ENCODE results near the gene UMODL1. TPM values are rescaled to one million over a fixed set of nuclear protein-coding genes. Genes with fewer than 3 reads are reported as not detected.

Gene UMODL1
- polyA plus RNA-seq, 3 donors: 0.04 to 0.31 TPM; not detected in 1

GRCh38 chr21:42182713-42183371, 111.7 kb downstream of the UMODL1 start:
- DNase-seq (ENCODE audit: low read depth in 3 of 3, low spot score in 2 of 3): no peak

GRCh38 chr21:42183374-42184266, 112.5 kb downstream of the UMODL1 start:
- no peak for DNase-seq (ENCODE audit: low read depth in 3 of 3, low spot score in 2 of 3)

- no peak for DNase-seq (ENCODE audit: low read depth in 3 of 3, low spot score in 2 of 3)
Observed at GRCh38 chr21:42186591-42186990, 115.5 kb downstream of the UMODL1 start.

- no peak for DNase-seq (ENCODE audit: low read depth in 3 of 3, low spot score in 2 of 3)
Observed at GRCh38 chr21:42187976-42188653, 117.0 kb downstream of the UMODL1 start.

GRCh38 chr21:42188663-42189062, 117.5 kb downstream of the UMODL1 start:
- no peak for DNase-seq (ENCODE audit: low read depth in 3 of 3, low spot score in 2 of 3)

- no peak for DNase-seq (ENCODE audit: low read depth in 3 of 3, low spot score in 2 of 3)
Observed at GRCh38 chr21:42189431-42189830, 118.3 kb downstream of the UMODL1 start.

- DNase-seq (ENCODE audit: low read depth in 3 of 3, low spot score in 2 of 3): no peak
Observed at GRCh38 chr21:42189860-42190485, 118.9 kb downstream of the UMODL1 start.

- no peak for DNase-seq (ENCODE audit: low read depth in 3 of 3, low spot score in 2 of 3)
Observed at GRCh38 chr21:42190486-42190863, 119.4 kb downstream of the UMODL1 start.

- no peak for DNase-seq (ENCODE audit: low read depth in 3 of 3, low spot score in 2 of 3)
Observed at GRCh38 chr21:42191064-42191463, 119.9 kb downstream of the UMODL1 start.

GRCh38 chr21:42191696-42192595, 120.8 kb downstream of the UMODL1 start:
- DNase-seq (ENCODE audit: low read depth in 3 of 3, low spot score in 2 of 3): no peak

Other genes with a start within 250 kb of the UMODL1 start
- 1 to 10 TPM; 5.4 to 5.7 (median 5.4) TPM for gene PRDM15, start 192.0 kb upstream of the UMODL1 start, polyA plus RNA-seq (ENCODE audit: insufficient read length in 3 of 3)
- 10 to 100 TPM; 13.4 to 13.9 (median 13.9) TPM for gene C2CD2, start 117.3 kb upstream of the UMODL1 start, polyA plus RNA-seq (ENCODE audit: insufficient read length in 3 of 3)
- 10 to 100 TPM in 1 of 3 donors, 1 to 10 TPM in 2; 9.2 to 10.2 (median 9.6) TPM for gene ZBTB21, start 61.0 kb upstream of the UMODL1 start, polyA plus RNA-seq (ENCODE audit: insufficient read length in 3 of 3)
- 10 to 100 TPM in 1 of 3 donors, 1 to 10 TPM in 2; 8.7 to 11.3 (median 9.8) TPM for gene ABCG1, start 147.8 kb downstream of the UMODL1 start, polyA plus RNA-seq (ENCODE audit: insufficient read length in 3 of 3)
- gene TFF3, start 244.1 kb downstream of the UMODL1 start, polyA plus RNA-seq (ENCODE audit: insufficient read length in 3 of 3): 1 to 10 TPM; 1.9 to 3.7 (median 2.2) TPM

Measured in right renal cortex interstitium (tissue), 3 donors.